Measurements from ENCODE around the gene SETD7. TPM values are rescaled to one million over a fixed set of nuclear protein-coding genes. Genes with fewer than 3 reads are reported as not detected.

Gene SETD7
- total RNA-seq (2014; rRNA removed; shearing (Covaris generic)): 50.8 and 58.7 TPM in 2 replicates
- 28.8 and 41.0 TPM in 2 replicates for polyA plus RNA-seq (2014; cell fraction: nucleus; rRNA removed)

DNA sequence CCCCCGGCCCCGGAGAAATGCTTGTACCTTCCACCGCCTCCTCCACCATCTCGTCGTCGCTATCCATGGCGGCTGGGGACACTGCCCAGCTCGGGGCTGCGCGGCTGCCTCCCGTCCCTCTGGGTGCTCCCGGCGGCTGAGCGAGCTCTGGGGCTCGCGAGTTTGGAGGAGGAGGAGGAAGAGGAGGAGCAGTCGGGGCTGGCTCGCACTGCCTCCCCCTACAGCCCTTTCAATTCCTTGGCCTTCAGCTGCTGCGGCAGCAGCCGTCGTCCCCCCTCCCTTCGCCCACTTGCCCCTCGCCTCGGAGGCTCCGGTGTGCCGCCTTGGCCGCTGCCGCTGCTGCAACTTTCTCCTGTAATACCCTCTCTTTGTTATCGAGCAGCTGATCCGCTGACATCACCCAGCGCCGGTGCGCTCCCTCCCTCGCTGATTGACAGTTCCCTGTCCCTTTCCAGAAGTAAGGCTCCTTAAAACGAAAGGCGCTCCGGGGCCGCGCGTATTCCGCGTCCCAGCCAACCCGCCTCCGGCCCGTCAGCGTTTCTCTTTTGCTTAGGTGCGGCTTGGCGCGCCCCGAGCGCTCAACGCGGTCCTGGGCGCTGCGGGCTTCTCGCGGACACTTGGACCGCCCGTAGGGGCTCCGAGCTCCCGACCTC lies at the start of gene SETD7:
Gene SETD7 (minus strand): TSS at position 149 of the 653 bp plus-strand sequence. CDS start 82 bp downstream, at position 67.
- DNase-seq (ENCODE audit: extremely low read depth, low read depth): peak; percentile 41

DNA sequence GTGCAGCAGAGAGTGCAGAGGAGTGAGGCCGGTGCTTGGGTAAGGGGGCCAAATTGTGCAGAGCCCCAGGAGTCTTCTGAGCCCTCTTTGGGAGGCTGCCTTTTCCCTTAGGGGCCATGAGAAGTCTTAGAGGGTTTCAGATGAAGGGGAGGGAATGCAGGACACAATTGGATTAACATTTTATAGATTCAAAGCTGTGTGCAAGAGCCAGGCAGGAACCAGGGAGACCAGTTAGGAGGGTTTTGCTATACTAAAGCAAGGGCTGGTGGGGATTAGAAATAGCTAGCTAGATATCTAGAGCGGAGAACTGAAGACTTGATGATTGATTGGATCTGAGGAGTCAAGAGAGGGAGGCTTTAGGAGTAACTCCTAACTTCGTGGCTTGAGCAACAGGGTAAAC lies 49.5 kb upstream of the SETD7 start:
- no peak for DNase-seq (ENCODE audit: extremely low read depth, low read depth)

DNA sequence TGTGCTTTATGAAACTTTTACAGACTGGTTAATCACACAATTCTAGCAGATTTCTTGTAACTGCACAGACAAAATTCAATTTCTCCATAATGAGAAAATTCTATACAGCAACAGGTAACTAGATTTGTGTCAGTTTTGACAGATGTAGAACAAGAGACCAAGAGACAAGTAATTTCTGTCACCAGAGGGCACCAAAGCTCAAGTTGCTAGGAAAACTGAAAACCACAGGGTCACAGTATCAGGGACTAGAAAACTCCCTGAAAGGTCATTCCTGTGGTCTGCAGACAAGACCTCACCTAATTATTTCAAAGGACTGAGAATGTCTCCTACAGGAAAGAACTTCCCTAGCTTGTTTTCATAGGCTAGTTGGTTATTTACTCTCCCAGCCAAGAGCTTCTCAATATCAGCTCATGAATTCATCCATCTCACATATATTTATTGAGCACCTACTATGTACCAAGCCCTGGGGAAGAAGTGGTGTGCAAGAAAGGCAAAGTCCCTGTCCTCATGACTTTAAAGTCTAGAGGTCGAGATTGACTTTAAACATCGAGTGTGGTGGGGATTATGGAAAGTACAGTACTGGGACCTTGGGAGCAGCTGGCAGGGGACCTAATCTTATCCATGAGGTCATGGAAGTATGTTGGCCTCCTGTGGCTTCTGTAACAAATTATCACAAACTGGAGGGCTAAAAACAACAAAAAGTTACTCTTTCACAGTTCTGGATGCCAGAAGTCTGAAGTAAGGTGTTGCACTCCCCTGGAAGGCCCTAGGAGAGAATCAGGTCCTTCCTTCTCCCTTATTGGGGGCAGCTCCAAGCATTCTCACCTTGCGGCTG lies 47.8 kb upstream of the SETD7 start:
- DNase-seq (ENCODE audit: extremely low read depth, low read depth): peak; percentile 74

DNA sequence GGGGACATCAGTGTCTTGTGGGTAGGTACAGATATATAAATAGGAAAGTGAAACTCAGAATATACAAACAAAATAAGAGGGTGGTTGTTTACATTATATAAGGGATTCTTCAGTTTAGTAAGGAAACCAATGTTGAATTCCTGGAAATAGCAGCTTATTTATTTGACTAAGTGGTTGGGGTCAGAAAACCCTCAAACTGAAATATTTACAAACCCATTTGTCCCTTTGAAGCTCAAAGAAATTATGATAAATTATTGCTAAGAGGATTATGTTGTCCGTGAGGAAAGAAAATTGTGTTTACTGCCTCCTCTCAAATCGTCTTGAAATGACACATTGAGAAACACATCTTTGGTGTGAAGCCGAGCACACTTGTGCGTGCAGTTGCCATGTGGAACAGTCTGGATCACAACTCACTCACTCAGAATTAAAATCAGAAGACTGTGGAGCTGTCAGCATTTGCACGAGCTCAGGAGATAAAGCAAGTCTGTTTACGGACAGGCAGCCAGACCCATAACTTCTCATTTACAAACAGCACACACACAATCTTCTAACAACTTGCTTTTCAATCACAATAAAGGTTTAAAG lies 46.8 kb upstream of the SETD7 start:
- DNase-seq (ENCODE audit: extremely low read depth, low read depth): no peak

DNA sequence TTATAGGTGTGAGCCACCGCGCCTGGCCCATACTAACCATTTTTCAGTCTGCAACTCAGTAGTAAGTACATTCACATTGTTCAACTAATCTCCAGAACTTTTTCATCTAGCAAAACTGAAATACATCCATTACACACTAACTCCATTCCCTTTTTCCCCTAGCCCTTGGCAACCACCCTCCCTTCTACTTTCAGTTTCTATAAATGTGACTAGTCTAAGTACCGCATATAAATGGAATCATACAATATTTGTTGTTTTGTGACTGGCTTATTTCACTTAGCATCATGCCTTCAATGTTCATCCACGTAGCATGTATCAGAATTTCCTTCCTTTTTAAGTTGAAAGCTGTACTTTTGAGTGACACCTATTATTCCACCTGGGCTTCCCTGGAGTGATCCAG lies 44.6 kb upstream of the SETD7 start:
- no peak for DNase-seq (ENCODE audit: extremely low read depth, low read depth)

DNA sequence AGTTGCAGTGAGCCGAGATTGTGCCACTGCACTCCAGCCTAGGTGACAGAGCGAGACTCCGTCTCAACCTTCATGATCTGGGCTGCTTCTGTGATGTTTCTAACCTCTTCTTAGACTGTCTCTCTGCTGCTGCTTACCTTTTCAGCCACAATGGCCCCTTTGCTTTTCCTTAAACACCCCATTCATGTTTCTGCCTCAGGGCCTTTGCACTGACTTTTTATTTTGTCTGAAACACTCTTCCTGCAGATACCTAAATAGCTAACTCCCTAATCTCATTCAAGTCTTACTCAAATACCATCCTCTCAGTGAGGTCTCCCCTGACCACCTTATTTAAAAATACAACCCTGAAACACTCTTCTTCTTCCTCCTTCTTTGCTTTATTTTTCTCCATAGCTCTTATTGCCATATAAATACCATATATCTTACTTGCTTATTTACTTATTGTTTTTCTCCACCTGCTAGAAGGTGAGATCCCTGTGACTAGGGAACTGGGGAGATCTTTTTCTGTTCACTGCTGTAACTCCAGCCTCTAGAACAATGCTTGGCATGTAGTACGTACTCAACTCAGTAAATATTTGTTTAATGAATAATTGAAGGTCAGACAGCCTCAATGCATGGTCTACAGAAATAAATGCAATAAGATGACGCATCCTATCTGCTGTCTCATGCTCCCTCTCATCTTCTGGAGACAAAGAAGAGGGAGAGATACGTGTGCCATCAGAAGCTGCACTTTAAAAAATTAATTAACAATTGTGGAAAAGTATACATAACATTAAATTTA lies 43.8 kb upstream of the SETD7 start:
- peak; percentile 86 for DNase-seq (ENCODE audit: extremely low read depth, low read depth)

DNA sequence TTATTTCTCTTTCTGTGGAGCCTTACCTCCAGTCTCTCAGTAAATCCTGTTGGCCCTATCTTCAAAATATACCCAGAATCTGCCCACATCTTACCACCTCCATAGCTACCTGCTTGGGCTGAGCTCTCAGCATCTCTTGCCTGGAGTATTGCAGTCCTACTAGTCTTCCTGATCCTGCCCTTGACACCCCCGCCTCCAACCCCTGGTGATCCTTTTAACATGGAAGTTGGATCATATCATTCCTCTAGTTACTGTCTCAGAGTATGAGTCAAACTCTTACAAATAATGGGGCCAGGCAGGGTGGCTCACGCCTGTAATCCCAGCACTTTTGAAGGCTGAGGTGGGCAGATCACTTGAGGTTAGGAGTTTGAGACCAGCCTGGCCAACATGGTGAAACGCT lies 43.1 kb upstream of the SETD7 start:
- DNase-seq (ENCODE audit: extremely low read depth, low read depth): no peak

DNA sequence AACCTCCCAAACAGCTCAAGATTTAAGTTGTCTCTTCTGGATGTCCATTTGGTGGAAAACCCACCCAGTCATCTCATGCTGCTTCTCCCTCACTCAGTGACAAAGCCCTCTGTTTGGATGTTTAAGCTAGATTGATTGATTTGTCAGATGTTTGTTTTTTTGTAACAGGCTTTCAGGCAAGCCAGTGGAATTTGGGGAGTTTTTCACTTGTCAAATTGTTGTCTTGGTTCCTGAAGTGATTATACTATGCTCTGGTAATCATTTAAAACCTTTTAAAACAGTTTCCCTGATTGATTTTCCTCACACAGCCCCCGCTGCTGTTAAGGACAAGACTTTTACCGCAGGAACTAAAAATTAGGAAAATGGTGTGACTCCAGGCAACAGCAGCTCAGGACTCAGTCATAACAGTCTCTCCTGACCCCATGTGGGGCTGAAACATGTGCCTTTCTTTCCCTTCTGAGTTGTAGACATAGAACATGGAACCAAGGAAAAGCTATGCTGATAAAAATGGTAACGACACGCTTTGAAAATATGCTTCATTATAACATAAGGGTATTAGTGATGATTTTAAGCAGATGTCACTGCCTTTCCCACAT lies 40.8 kb upstream of the SETD7 start:
- no peak for DNase-seq (ENCODE audit: extremely low read depth, low read depth)

DNA sequence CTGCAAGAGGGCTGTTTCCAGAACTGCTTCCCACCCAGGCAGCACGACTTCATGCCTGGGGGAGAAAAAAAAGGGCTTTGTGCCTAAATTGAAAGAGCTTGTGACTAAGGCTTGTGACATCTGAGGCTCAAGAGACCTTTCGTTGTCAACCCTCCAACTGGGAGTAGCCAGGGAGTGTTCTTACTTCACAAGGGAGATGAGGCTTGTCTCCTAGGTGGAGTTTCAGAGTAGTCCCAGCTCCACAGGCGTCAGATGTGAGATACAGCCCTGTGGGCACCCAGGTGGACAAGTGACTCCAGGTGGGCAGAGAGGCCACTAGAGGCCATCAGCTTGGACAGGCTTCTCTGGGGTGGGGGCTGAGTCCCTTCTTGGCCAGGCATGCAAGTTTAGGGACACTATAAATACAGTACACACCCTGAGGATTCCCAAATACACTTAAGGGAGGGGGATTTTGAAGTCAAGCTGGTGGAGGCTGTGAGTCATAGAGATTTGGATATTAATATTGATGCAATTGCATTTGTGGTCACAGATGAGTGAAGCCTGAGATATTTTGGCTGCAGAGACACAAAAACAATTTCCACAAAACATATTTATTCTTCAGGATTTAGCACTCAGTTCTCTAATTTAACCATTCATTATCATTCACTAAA lies 40.1 kb upstream of the SETD7 start:
- DNase-seq (ENCODE audit: extremely low read depth, low read depth): no peak

DNA sequence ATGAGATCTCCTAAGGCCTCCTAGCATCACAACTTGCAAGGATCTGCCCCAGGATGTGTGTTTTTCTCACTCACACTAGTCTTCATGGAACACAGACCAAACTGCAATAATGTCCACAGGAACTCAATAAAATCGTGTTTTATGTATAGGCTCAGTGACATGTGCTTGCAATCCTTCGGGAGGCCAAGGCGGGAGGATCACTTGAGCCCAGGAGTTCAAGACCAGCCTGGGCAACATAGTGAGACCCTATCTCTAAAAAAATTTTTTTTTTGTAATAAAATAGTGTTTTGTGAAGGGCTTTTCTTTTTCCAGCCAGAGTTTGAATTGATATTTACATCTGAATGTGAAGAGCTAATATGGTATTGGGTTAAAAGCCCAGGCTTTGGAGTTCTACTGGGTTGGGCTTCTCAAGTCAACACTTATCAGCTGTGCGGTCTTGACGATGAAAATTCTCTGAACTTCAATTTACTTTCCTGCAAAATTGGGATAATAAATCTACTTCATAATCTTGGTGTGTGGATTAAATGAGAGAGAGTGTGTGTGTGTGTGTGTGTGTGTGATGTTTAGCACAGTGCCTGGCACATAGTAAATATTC lies 38.7 kb upstream of the SETD7 start:
- no peak for DNase-seq (ENCODE audit: extremely low read depth, low read depth)

DNA sequence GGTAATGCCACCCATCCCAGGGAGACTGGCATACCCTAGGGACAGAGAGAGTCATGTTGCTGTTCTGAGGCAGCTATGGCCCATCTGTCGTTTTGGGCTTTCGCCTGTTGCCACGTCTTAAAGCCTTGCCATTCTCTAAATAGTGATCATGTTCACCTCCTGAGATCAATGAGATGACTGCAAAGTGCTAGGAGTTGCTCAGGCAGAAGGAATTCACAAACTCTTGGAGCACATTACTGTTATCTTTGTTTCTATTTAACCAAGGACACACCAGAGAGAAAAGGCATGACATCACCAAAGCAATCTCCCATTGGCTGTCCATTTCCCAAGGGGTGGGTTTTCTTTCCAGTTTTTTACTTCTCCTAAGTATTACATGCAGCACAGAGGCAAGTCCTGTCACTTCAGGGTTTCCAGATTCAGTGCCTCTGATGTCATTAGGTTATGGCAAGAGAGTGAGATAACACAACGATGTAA lies 37.1 kb upstream of the SETD7 start:
- DNase-seq (ENCODE audit: extremely low read depth, low read depth): no peak

DNA sequence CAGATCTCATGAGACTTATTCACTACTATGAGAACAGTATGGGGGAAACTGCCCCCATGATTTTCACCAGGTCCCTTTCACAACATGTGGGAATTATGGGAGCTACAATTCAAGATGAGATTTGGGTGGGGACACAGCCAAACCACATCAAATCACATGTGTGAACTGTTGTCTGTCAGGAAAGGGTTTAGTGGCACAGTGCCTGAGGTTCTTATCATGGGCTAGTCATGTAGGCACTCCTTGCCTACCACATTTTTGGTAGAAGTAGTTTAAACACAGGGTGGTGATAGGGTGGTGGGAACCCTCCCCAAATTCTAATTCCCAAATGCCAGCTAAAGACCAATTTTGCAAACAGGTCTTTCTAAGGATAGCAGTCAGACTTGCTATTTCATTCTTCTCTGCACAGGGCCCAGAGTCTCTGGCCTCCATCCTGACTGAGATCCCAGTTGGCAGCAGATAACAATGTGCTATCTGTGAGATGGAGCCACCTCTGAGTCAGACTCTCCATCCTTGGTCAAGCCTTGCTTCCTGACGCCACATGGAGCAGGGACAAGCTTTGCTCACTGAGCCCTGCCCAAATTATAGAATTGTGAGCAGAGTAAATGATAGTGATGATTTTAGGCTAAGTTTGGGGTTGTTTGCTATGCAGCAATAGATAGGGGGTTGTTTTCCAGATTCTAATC lies 33.5 kb upstream of the SETD7 start:
- DNase-seq (ENCODE audit: extremely low read depth, low read depth): no peak

DNA sequence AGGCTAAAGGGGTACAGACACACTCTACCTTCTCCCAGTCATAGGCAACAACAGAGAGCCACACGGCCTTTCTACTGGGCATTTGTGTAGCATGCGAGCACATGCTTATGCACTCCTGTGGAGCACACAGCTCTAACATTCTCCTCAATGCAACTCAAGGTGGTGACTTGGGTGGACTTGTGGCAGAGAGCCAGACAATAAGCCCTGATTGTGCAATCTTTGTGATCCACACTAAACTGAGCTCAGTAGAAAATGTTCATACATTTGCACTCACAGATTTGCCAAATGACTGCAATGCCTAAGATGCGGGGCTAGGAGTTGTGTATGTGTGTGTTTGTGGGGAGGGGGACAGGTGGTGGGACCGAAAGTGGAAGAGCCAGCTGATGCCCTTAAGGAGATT lies 31.4 kb upstream of the SETD7 start:
- DNase-seq (ENCODE audit: extremely low read depth, low read depth): no peak

DNA sequence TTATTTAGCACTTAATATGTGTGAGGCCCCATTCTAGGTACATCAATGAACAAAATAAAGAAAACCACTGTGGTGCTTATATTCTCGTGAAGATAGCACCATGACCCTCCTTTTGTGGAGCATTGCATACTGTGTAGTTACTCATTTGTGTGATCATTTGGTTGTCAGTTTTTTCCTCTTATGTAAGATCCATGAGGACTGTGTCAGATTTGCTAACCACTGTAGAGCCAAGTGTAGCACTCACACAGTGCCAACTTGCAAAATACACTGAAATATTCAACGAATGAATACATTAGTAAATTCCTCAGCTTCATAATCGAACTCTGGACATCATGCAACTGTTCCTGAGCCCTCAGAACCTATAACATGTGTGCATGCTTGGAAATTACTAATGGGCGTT lies 29.5 kb upstream of the SETD7 start:
- DNase-seq (ENCODE audit: extremely low read depth, low read depth): no peak

DNA sequence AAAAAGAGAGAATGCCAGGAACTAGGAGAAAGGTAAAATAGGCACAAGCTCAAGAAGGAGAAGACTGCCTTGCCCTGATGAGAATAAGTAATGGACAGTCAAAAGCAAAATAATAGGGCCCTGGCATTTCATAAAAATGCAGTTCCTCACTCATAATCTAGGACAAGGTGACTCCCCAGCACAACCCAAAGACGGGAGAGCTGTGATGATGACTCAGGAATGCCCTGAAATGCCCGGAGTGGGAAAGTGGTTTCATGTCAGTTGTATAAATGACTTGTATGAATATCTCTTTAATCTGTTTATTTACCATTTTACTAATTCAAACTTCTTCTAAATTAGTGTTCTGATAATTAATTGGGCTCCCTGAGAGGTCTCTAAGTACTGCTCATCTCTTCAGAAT lies 28.8 kb upstream of the SETD7 start:
- DNase-seq (ENCODE audit: extremely low read depth, low read depth): no peak

DNA sequence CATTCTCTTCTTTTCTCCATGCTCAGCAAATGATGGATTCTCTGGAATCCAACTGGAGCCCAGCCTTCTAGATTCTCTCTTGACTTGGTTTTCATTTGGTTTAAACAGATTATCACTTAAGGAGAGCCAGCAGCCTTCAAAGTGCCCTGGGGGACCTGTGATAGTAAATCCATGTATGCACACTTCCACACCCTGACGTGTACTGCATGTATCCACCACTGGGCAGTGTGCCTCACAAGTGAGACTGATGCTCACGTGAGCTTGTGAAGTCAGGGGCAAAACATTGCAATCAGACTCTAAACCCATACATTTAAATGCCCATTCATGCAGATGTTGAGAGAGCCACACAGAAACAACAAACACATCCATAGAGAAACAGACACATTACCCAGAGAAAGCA lies 28.0 kb upstream of the SETD7 start:
- no peak for DNase-seq (ENCODE audit: extremely low read depth, low read depth)

DNA sequence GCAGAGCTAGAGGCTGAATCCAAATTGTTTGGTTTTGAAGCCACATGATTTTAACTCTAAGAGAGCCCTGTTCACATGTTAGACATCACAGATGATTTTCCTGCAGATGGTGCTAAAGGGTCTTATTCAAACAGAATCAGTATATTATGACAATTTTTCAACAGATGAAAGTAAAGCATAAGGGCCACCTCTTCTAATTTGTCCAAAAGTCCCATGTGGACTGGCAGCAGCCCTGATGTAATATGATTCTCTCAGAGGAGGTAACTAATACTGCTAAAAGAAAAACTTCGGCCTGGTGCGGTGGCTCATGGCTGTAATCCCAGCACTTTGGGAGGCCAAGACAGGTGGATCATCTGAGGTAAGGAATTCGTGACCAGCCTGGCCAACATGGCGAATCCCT lies 26.0 kb upstream of the SETD7 start:
- no peak for DNase-seq (ENCODE audit: extremely low read depth, low read depth)

DNA sequence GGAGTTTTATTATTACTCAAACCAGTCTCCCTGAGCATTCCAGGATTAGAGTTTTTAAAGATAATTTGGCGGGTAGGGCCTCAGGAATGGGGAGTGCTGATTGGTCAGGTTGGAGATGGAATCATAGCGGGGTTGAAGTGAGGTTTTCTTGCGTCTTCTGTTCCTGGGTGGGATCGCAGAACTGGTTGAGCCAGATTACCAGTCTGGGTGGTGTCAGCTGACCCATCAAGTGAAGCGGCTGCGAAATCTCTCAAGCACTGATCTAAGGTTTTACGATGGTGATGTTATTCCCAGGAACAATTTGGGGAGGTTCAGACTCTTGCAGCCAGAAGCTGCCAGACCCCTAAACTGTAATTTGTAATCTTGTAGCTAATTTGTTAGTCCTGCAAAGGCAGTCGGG lies 25.1 kb upstream of the SETD7 start:
- DNase-seq (ENCODE audit: extremely low read depth, low read depth): no peak

DNA sequence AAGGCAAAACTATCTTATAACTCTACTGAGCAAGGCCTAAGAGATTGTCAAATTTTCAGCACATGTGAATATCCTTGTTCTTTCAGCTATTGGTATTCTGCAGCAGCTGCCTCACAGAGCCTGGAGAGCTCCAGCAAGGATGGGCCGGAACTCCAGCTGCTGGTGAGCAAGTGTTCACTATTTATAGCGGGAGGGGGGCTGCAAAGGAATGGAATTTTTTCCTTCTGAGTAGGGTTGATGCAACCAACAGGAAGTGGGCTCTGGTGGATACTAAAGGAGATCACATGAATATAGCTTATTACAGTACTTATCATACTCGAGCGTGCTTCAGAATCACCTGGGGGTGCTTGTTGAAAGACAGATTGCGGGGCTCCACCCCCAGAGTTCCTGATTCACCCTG lies 20.2 kb upstream of the SETD7 start:
- no peak for DNase-seq (ENCODE audit: extremely low read depth, low read depth)

All from NCI-H460 (cell line).